HEK293 (cell line): Measurements from ENCODE around the gene ADRM1.

Experiments
- CTCF ChIA-PET: fragments of 350-600 bp; formaldehyde crosslinking; extraction: SDS; loops from one replicate; lab custom pipeline; 2021; ENCODE audit warnings: antibody characterized with exemption; lab: Yijun Ruan, JAX
- POLR2A ChIA-PET: fragments of 300-600 bp; formaldehyde crosslinking; extraction: SDS; loops from one replicate; lab custom pipeline; 2020; ENCODE audit warnings: antibody characterized with exemption, inconsistent platforms; lab: Yijun Ruan, JAX
- H3K27ac ChIP-seq: fragments of 200-500 bp; sonication (Bioruptor generic); 2 replicates; pipeline ENCODE4 v1.5.1; 2014; ENCODE audit warnings: low read depth, low read length, control low read depth, inconsistent platforms; ENCODE audit errors: extremely low read depth
- H3K36me3 ChIP-seq, 2 experiments: fragments of 200-500 bp in 1 of 2; sonication (Bioruptor generic) in 1 of 2; 1 replicate in 1 of 2; 2 replicates in 1 of 2; pipeline ENCODE4 v1.5.1; 2014 to 2017; ENCODE audit warnings: inconsistent platforms in 2 of 2, low read length in 2 of 2; ENCODE audit not compliant: control insufficient read depth in 2 of 2, insufficient read depth in 1 of 2
- H3K4me1 ChIP-seq: fragments of 200-500 bp; sonication (Bioruptor generic); 2 replicates; pipeline ENCODE4 v1.5.1; 2014; ENCODE audit warnings: mild to moderate bottlenecking, low read length, inconsistent platforms; ENCODE audit not compliant: control insufficient read depth, insufficient read depth
- H3K4me3 ChIP-seq: 2 replicates; pipeline ENCODE4 v1.5.1; 2011; ENCODE audit warnings: low read depth, mild to moderate bottlenecking, control low read depth, low read length, moderate library complexity
- H3K9me3 ChIP-seq: fragments of 200-500 bp; sonication (Bioruptor generic); 2 replicates; pipeline ENCODE4 v1.5.1; 2014; ENCODE audit warnings: low read depth, low read length, inconsistent platforms; ENCODE audit not compliant: control insufficient read depth, insufficient read depth
- BCL11B ChIP-seq: fragments of 450-650 bp; formaldehyde crosslinking; IDR thresholded peaks from 2 replicates; pipeline ENCODE4 v1.5.1; 2016; ENCODE audit warnings: low read depth, missing biosample characterization, missing genetic modification characterization
- EGR2 ChIP-seq: fragments of 450-650 bp; formaldehyde crosslinking; IDR thresholded peaks from 2 replicates; pipeline ENCODE4 v1.5.1; 2016; ENCODE audit warnings: low read depth, missing biosample characterization, missing genetic modification characterization
- GLI2 ChIP-seq: fragments of 450-650 bp; formaldehyde crosslinking; IDR thresholded peaks from 2 replicates; pipeline ENCODE4; 2017; ENCODE audit warnings: missing biosample characterization, missing genetic modification characterization, low read depth, borderline replicate concordance
- KLF1 ChIP-seq: fragments of 450-650 bp; formaldehyde crosslinking; IDR thresholded peaks from 2 replicates; pipeline ENCODE4 v1.5.1; 2016; ENCODE audit warnings: missing biosample characterization, missing genetic modification characterization
- KLF7 ChIP-seq: fragments of 450-650 bp; formaldehyde crosslinking; IDR thresholded peaks from 2 replicates; pipeline ENCODE4 v1.5.1; 2016; ENCODE audit warnings: missing biosample characterization, missing genetic modification characterization, borderline replicate concordance
- SP7 ChIP-seq: fragments of 450-650 bp; formaldehyde crosslinking; IDR thresholded peaks from 2 replicates; pipeline ENCODE4 v1.5.1; 2016; ENCODE audit warnings: missing biosample characterization, missing genetic modification characterization
- YY2 ChIP-seq: fragments of 450-650 bp; formaldehyde crosslinking; IDR thresholded peaks from 2 replicates; pipeline ENCODE4 v1.5.1; 2016; ENCODE audit warnings: missing biosample characterization, missing genetic modification characterization
- ZEB2 ChIP-seq: fragments of 450-650 bp; formaldehyde crosslinking; IDR thresholded peaks from 2 replicates; pipeline ENCODE4 v1.5.1; 2016; ENCODE audit warnings: missing biosample characterization, missing genetic modification characterization
- ZFHX2 ChIP-seq: fragments of 450-650 bp; formaldehyde crosslinking; conservative IDR thresholded peaks from 2 replicates; pipeline ENCODE4 v1.5.1; 2016; ENCODE audit warnings: missing biosample characterization, missing genetic modification characterization
- ZIC2 ChIP-seq: fragments of 450-650 bp; formaldehyde crosslinking; IDR thresholded peaks from 2 replicates; pipeline ENCODE4 v1.5.1; 2016; ENCODE audit warnings: missing biosample characterization, missing genetic modification characterization
- ZNF157 ChIP-seq: fragments of 450-650 bp; formaldehyde crosslinking; IDR thresholded peaks from 2 replicates; pipeline ENCODE4 v1.5.1; 2016; ENCODE audit warnings: missing biosample characterization, missing genetic modification characterization
- ZNF16 ChIP-seq: fragments of 450-650 bp; formaldehyde crosslinking; IDR thresholded peaks from 2 replicates; pipeline ENCODE4 v1.5.1; 2016; ENCODE audit warnings: low read depth, missing biosample characterization, missing genetic modification characterization
- ZNF266 ChIP-seq: fragments of 450-650 bp; formaldehyde crosslinking; IDR thresholded peaks from 2 replicates; pipeline ENCODE4 v1.5.1; 2016; ENCODE audit warnings: missing biosample characterization, missing genetic modification characterization, low read depth
- ZNF280C ChIP-seq: fragments of 450-650 bp; formaldehyde crosslinking; IDR thresholded peaks from 2 replicates; pipeline ENCODE4 v1.5.1; 2016; ENCODE audit warnings: missing biosample characterization, missing genetic modification characterization
- ZNF341 ChIP-seq: fragments of 450-650 bp; formaldehyde crosslinking; IDR thresholded peaks from 2 replicates; pipeline ENCODE4; 2016; ENCODE audit warnings: low read depth, missing biosample characterization, missing genetic modification characterization
- ZNF394 ChIP-seq: fragments of 450-650 bp; formaldehyde crosslinking; IDR thresholded peaks from 2 replicates; pipeline ENCODE4 v1.5.1; 2016; ENCODE audit warnings: missing biosample characterization, missing genetic modification characterization, mild to moderate bottlenecking, moderate library complexity, borderline replicate concordance
- ZNF585B ChIP-seq: fragments of 450-650 bp; formaldehyde crosslinking; IDR thresholded peaks from 2 replicates; pipeline ENCODE4 v1.5.1; 2016; ENCODE audit warnings: missing biosample characterization, missing genetic modification characterization
- ZNF621 ChIP-seq: fragments of 450-650 bp; formaldehyde crosslinking; IDR thresholded peaks from 2 replicates; pipeline ENCODE4 v1.5.1; 2017; ENCODE audit warnings: missing biosample characterization, missing genetic modification characterization

The ADRM1 gene

GRCh38 chr20:62291251-62292066 lies 11.3 kb upstream of the ADRM1 start:
- Histone ChIP-seq H3K36me3 (peaks cover 3 to 77% of the 10 kb centered on the region in 2 experiments; a peak in 2 of 3 replicates), H3K27ac (no peak overlapping the region), H3K4me1 (no peaks in the 10 kb centered on the region), H3K4me3 (no peak overlapping the region), H3K9me3 (no peaks in the 10 kb centered on the region)
- CTCF ChIA-PET, result no interaction called here
- no peak for TF ChIP-seq ZIC2 (tag by site-specific recombination)
- TF ChIP-seq ZNF394, result peak; percentile 59; the same call in 1 of the 2 replicates
- POLR2A ChIA-PET, result no interaction called here

- H3K9me3 ChIP-seq, result no peaks in the 10 kb centered on the region
- CTCF ChIA-PET, result no interaction called here
- H3K4me1 ChIP-seq, result no peaks in the 10 kb centered on the region
- peaks cover 3 to 78% of the 10 kb centered on the region in 2 experiments; a peak in 2 of 3 replicates for H3K36me3 ChIP-seq
- no peak overlapping the region for H3K4me3 ChIP-seq
- TF ChIP-seq SP7 (tag by site-specific recombination) (no peak), GLI2 (tag by site-specific recombination) (no peak), KLF1 (peak; percentile 51; the same call in 1 of the 2 replicates)
- POLR2A ChIA-PET, result no interaction called here
- no peak overlapping the region for H3K27ac ChIP-seq
Observed at GRCh38 chr20:62292108-62292507, 10.7 kb upstream of the ADRM1 start.

DNA sequence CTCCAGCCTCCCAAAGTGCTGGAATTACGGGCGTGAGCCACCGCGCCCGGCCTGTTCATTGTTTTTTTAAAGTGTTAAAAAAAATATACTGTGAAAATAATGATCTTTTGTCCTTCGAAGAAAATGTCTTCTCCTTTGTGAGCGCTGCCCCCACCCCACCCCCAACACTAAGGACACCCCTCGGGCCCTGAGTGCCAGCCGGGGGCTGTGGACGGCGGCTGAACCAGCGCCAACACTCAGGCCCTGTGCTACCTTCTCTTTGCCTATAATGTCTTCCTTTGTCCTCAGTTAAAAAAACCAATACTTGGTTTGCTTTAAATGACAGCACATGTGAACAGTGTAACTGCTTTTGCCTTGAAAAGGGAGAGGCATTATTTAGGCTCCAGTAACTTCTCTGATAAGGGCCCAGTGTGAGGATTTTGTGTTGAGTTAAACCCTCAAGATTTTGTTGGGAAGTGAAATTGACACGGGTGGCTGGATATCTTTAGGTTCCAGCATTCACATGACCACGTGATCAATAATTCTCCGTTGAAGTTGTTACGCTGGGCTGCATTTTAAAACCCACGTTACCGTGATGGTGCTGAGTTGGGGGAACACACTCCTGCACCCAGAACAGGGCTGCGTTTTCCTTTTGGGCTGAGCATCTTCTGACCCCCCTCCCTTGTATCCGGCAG lies 9.5 kb upstream of the ADRM1 start:
- POLR2A ChIA-PET, result interaction anchor here (0.5 kb wide), 1 partner anchor 79 kb away, joined by 3 read pairs; no protein-coding TSS in a partner anchor
- CTCF ChIA-PET, result interaction anchor here (0.7 kb wide), 1 partner anchor 89 kb away, joined by 7 read pairs; no protein-coding TSS in a partner anchor
- no peak overlapping the region for H3K27ac ChIP-seq
- no peak overlapping the region for H3K4me3 ChIP-seq
- no peaks in the 10 kb centered on the region for H3K9me3 ChIP-seq
- H3K36me3 ChIP-seq, result peaks cover 3 to 84% of the 10 kb centered on the region in 2 experiments; a peak in 2 of 3 replicates
- TF ChIP-seq ZNF341 (tag by site-specific recombination), result no peak
- no peak for TF ChIP-seq BCL11B
- no peaks in the 10 kb centered on the region for H3K4me1 ChIP-seq

DNA sequence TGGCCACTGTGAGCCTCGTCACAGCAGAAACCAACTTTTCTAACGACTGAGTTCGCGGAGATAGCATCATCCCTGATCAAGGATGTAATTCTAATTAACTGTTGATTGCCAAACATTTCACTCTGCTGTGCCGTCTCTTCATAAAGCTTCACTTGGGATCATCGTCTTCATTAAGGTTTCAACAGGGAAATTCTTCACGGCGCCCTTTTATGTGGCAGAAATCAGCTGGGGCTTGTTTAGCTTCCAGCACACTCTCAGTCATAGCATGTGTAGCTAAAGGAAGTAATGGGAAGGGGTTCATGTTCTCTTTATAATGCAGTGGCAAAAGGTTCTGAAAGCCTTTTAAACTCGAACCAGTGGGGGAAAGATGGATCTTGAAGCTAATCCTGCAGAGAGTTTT lies 8.9 kb upstream of the ADRM1 start:
- TF ChIP-seq EGR2 (tag by site-specific recombination) (no peak), ZNF585B (tag by site-specific recombination) (no peak), KLF7 (tag by site-specific recombination) (no peak), ZNF157 (tag by site-specific recombination) (no peak), ZNF621 (tag by site-specific recombination) (no peak), ZNF280C (no peak), ZNF266 (tag by site-specific recombination) (no peak), ZNF16 (tag by site-specific recombination) (no peak), ZFHX2 (tag by site-specific recombination) (no peak), YY2 (tag by site-specific recombination) (no peak), ZEB2 (tag by site-specific recombination) (no peak)
- POLR2A ChIA-PET, result interaction anchor here (0.5 kb wide), 1 partner anchor 78 kb away, joined by 3 read pairs; no protein-coding TSS in a partner anchor
- H3K36me3 ChIP-seq, result peaks cover 3 to 84% of the 10 kb centered on the region in 2 experiments; a peak in 2 of 3 replicates

More for the DNA sequence above, 8.9 kb upstream of the ADRM1 start:
- CTCF ChIA-PET, result interaction anchor here (0.7 kb wide), 1 partner anchor 89 kb away, joined by 7 read pairs; no protein-coding TSS in a partner anchor
- no peak overlapping the region for H3K27ac ChIP-seq
- H3K4me1 ChIP-seq, result no peaks in the 10 kb centered on the region
- no peaks in the 10 kb centered on the region for H3K9me3 ChIP-seq
- H3K4me3 ChIP-seq, result no peak overlapping the region
